Stimulated activated CD4-positive, alpha-beta T cell treated with anti-CD3 and anti-CD28 coated beads, Interleukin-12 subunit alpha, Interleukin-12 subunit beta, amount 100 ng/mL, for 48 hours (primary cell): Measurements from ENCODE around the gene GNB1.
A peak's percentile ranks its signal among the peaks of the same experiment; 100 is the strongest.
"Not testable (repeated sequence)": the region's sequence is repeated elsewhere in the genome, so short reads cannot be mapped to it uniquely, and the experiment has no call there.

Source experiments
- DNase-seq, 3 donors: peaks; one replicate each; pipeline ENCODE4 v3.0.0-alpha.2; 2020; ENCODE audit warnings: low read depth in 2 of 3, low spot score in 1 of 3

GNB1 gene

DNA sequence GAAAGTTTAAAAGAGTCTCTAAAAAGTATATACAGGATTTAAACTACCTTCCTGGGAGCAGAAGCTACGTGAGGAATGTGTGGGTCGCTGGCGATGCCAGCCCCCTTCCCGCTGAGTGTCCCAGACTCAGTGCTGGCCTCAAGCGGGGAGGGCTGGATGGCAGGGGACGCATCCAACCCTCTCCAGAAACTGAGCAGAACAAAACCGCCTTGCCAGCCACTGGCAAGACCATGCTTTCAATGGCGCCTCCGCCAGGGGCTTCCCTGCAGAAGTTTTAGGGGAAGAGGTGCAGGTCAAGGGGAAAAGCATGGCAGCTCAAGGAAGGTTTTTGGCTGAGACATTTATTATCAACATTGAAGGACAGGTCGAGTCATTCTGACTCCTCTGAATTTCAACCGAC, 138.7 kb downstream of the GNB1 start:
- DNase-seq = no peak

DNA sequence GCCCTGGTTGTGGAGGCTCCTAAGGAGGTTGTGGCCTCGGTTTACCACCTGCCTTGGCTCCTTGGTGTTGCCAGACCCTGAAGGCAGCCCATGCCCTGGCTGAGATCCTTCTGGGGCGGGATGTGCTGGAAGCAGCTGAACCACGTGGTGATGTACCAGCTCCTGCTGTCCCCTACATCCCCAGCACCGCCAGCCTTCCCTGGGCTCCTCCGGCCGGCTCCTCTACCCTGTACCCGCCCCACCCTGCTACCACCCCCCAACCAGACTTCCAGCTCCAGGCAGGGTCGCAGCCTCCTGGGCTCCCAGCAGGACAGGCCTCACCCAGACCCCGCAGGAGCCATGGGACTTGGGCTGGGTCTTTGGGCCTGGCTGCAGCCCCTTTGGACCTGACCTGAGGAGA, 140.9 kb downstream of the GNB1 start:
- DNase-seq = not testable (repeated sequence)

DNA sequence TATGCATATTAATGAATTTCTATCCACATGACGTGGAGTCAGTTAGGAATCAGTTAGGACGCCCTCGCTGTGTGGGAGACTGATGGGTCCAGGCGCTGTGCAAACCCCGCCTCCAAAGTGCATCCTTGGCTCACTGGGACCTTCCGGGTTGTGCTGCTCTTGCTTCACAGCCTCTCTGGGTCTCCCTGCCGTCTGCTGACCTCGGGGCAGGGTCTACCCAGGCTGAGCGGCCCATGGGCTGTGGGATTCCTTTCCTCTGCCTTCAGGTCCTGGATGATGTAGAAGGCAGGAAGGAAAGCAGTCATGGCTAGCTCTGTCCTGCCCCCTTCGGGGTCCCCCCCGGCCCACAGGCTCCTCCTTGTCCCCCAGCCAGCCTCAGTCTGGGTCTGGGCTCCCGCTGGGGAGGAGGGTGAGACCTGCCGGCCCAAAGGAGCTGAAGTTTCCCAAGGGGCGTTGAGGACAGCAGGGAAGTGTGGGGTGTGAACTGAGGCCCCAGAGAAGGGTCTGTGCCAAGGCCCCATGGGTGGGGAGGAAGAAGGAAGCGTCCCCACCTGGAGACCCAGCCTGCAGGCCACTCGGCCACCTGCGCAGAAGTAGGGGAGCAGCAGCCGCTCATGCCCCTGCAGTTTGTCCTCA, 142.1 kb downstream of the GNB1 start:
- no peak for DNase-seq

DNA sequence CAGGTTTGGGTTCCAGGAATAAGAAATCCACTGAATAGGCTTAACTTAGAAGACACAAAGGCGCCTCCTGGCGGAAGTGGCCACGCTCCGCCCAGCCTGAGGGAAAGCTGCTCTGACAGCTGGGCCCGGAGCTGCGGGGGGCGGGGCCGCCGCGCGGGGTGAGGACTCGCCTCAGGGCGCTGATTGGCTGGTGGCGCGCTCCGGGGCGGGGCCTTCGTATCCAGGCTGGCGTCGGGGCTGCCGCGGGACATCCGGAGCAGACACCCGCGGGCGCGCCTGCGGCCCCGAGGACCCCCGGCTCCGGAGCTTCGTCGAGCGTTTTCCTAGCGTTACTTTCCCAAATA, 144.3 kb downstream of the GNB1 start:
- not testable (repeated sequence) for DNase-seq

DNA sequence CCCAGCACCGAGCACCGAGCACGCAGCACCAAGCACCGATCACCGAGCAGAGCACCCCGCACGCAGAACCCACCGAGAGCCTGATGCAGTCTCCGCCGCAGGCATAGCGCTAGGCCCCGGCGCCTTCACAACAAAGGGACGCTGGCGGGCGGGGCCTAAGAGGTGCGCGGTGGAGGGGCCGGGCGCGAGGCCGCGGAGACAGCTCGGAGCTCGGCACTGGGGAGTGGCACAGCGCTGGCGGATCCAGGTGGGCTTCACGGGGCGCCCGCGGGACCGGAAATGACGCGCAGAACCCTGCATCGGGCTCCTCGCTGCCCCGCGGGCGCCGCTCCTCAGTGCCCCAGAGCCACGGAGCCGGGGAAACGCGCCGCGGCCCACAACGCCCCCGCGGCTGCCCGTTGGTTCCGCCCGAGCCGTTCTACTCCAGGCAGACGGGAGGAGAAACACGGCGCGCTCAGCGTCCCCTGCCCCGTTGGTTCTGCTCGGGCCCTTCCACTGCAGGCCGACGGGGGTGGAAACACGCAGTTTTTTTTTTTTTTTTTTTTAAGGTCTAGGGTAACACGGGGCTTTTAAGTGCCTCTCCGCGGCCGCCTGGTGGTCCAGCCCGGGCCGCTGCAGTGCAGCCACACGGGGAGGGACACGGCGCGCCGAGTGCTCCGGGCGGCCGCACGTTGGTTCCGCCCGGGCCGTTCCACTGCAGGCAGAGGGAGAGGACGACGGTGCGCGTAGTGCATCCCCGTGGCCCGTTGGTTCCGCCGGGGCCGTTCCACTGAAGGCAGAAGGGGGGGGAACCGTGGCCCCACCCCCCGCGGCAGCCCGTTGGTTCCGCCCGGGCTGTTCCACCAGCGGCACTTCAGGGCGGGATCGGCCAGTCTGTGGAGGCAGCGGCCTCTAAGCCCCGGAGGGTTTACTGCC, 145.0 kb downstream of the GNB1 start:
- peak; percentile 56 to 92 (median 88) for DNase-seq

DNA sequence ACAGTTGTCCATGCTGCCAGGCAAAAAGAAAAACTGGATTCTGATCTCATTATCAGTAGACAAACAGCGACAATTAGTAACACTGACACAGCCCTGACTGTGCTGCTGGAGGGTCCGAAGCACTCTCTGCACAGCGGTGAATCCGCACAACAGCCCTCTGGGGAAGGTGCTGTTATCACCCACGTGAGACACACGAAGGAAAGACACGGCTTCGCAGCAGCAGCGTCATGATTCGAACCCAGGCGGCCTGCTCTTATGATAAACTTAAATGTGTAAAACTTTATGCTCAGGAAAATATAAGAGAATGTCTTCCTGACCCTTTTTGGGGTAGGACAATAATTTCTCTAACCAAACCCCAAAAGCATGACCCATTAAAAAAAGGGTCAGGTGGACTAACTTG, 148.4 kb downstream of the GNB1 start:
- DNase-seq = not testable (repeated sequence)

DNA sequence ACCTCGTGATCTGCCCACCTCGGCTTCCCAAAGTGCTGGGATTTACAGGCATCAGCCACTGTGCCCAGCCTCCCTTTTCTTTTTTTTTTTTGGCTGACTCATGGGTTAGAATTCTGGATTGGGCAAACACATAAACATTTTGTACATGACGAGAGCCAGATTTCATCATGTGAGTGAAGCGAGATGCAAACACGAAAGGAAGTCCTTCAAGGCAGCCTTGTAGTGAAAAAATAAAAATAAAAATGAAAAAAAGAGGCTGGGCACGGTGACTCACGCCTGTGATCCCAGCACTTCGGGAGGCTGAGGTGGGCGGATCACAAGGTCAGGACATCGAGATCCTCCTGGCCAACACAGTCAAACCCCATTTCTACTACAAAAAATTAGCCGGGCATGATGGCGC, 149.9 kb downstream of the GNB1 start:
- not testable (repeated sequence) for DNase-seq

DNA sequence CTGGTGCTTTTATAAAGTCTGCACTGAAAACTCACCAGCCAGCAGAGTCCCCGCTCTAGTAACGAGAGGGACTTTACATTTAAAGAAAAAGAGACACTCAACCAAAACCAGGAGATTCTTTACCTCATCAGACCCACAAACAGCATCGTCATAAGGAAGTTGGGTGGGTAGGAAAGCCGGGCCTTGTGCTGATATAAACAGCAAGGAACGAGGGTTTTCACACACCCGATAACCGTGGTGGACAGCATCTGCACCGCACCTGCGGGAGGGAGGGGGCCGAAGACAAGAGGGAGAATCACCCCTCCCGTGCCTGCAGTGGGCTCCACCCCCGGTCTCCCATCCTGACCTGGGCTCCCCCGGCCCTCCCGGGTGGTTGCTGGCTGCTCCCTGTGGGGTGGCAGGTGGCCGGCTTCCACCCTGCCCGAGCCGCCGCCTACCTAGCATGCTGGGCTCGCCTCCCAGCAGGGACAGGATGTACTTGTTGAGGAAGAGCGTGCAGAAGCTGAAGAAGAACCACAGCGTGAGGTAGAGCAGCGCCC, 152.0 kb downstream of the GNB1 start:
- not testable (repeated sequence) for DNase-seq

DNA sequence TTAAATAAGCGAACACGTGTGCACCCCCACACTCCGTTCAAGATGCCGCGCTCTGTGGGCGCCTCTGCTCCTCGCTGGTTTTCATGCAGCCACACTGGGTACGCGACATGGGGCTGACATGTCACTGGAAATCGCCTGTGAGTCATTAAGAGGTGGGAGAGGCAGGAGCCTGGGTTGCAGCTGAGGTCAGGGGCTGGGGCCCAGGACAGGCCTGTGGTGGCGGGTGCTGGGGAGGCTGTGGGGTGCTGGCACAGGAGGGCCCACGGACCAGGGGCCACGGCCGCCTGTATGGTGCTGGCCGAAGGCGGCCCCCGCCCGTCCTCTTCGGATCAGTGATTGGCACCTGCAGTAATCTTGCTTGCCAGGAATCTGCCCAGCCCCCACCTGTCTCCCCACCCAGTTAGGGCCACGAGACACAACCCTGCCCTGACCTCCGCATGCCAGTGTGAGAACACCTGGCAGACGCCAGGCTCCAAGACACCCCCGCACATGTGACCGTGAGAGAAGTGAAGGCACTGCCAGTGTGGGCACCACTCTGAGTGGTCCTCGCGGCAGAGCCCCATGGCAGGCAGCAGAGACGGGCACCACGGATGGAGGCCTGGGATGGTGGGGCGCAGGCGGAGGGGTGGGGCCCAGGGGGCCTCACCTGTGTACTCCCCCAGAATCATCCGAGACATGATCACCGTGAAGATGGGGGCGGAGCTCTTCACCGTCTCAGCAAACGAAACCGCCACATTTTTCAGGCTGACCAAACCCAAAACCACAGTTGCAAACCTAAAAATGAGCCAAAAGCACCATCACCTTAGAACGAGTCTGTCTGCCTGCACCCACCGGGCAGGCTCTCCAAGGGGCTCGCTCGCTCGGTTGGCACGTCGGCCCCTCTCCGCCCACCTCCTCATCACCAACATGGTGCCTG, 153.0 kb downstream of the GNB1 start:
- DNase-seq = not testable (repeated sequence)
